Left lung (tissue), 10 donors: Measurements from ENCODE around the gene CACNA2D3. TPM values are rescaled to one million over a fixed set of nuclear protein-coding genes. Genes with fewer than 3 reads are reported as not detected.

ENCODE experiments used
- ATAC-seq: fragments of 200-7000 bp; cut with Tn5 transposase; one replicate; pipeline ENCODE4 v1.9.1; 2020; ENCODE audit warnings: moderate library complexity
- DNase-seq, 4 donors: peaks; one replicate each; pipeline ENCODE4 v3.0.0-alpha.2; 2013 to 2020
- H3K27ac ChIP-seq, 2 donors: fragments of 200-600 bp; sonication (generic) in 1 of 2; one replicate each; pipeline versions ENCODE4 v1.5.0 to v1.8.0; 2020 to 2021
- H3K27me3 ChIP-seq, 2 donors: fragments of 200-600 bp; sonication (generic) in 1 of 2; one replicate each; pipeline versions ENCODE4 v1.5.0 to v1.8.0; 2020 to 2021
- H3K36me3 ChIP-seq, 2 donors: fragments of 200-600 bp; sonication (generic) in 1 of 2; one replicate each; pipeline versions ENCODE4 v1.5.0 to v1.8.0; 2020 to 2021
- H3K4me1 ChIP-seq, 2 donors: fragments of 200-600 bp; one replicate each; pipeline ENCODE4 v1.8.0; 2021
- H3K4me3 ChIP-seq, 2 donors: fragments of 200-600 bp; sonication (generic) in 1 of 2; one replicate each; pipeline versions ENCODE4 v1.5.0 to v1.8.0; 2020 to 2021; ENCODE audit warnings: mild to moderate bottlenecking in 1 of 2
- H3K9me3 ChIP-seq, 2 donors: fragments of 200-600 bp; sonication (generic) in 1 of 2; one replicate each; pipeline versions ENCODE4 v1.5.0 to v1.8.0; 2020 to 2021
- CTCF ChIP-seq, 2 donors: fragments of 200-600 bp; sonication (generic) in 1 of 2; IDR thresholded peaks; one replicate each; pipeline versions ENCODE4 v1.5.0 to v1.8.0; 2021; ENCODE audit warnings: antibody characterized with exemption in 2 of 2
- intact Hi-C, 2 donors: fragments of 100-400 bp; cut with DNase I; formaldehyde crosslinking; loops; one replicate each; pipeline versions ENCODE4 v1.11.2 to v1.14.2; 2022
- polyA plus RNA-seq, 6 donors: library from polyadenylated mRNA; unstranded; fragments of 120-200 nt; gene quantifications; one replicate each; pipeline ENCODE4 v1.2.1, GENCODE V29; 2013; ENCODE audit not compliant: insufficient read length in 6 of 6
- total RNA-seq, 2 donors: library from RNA; stranded (reverse); fragmentation: NEBNext Ultra II Directional; extraction: Animal tissue kit (Norgen Biotek cat#: 25700); gene quantifications; one replicate each; pipeline ENCODE4 v1.2.1, GENCODE V29; 2021
- donor health status: DM: no; HTN: yes; CAD: no.
- donor health status: DM: no; HTN: no; CAD: no.

The CACNA2D3 gene
- total and polyA plus RNA-seq, 8 donors = 1.1 to 2.7 (median 1.5) TPM

GRCh38 chr3:54955941-54956340 is 833.6 kb downstream of the CACNA2D3 start:
- Histone ChIP-seq H3K27ac (no peak overlapping the region), H3K4me1 (no peaks in the 10 kb centered on the region), H3K4me3 (no peak overlapping the region), H3K9me3 (no peaks in the 10 kb centered on the region), H3K27me3 (no peaks in the 10 kb centered on the region), H3K36me3 (no peaks in the 10 kb centered on the region)
- intact Hi-C loops = loop anchor here in 1 of 2 donors (10.0 kb wide), 1 partner anchor 229 kb away; no protein-coding TSS in a partner anchor
- no peak for DNase-seq
- no peak for TF ChIP-seq CTCF (IDR thresholded peaks at IDR 0.05)
- ATAC-seq = no peak

- H3K4me1 ChIP-seq = no peaks in the 10 kb centered on the region
- H3K27me3 ChIP-seq = no peaks in the 10 kb centered on the region
- no peak for TF ChIP-seq CTCF (IDR thresholded peaks at IDR 0.05)
- DNase-seq (no peak), ATAC-seq (no peak)
- intact Hi-C loops = loop anchor here in 1 of 2 donors (10.0 kb wide), 1 partner anchor 227 kb away; no protein-coding TSS in a partner anchor
- no peaks in the 10 kb centered on the region for H3K36me3 ChIP-seq
- H3K4me3 ChIP-seq = no peak overlapping the region
- H3K27ac ChIP-seq = no peak overlapping the region
- no peaks in the 10 kb centered on the region for H3K9me3 ChIP-seq
These were observed 835.4 kb downstream of the CACNA2D3 start for GRCh38 chr3:54957711-54958110.

DNA sequence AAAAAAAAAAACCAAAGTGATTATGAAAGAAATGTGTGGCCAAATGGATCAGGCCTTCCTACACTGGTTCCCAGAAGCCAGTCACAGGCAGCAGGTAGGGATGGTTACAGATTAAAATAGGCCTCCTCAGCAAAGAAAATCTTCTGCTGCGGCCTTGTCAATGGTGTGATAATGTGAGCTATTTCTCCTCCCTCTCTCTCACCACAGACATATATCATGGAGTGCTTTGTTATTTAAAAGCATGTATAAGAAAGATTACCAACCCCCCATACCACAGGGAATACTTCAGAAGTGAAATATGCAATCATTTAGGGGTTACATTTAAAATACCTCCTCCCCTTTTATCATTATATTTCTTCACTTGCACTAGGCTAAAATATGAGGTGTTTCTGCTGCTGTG is 837.7 kb downstream of the CACNA2D3 start:
- no peak for TF ChIP-seq CTCF (IDR thresholded peaks at IDR 0.05)
- no peak for DNase-seq

GRCh38 chr3:54960701-54961100 is 838.3 kb downstream of the CACNA2D3 start:
- no peak for ATAC-seq
- intact Hi-C loops = no loop called here
- Histone ChIP-seq H3K4me3 (no peak overlapping the region), H3K36me3 (no peaks in the 10 kb centered on the region), H3K27me3 (no peaks in the 10 kb centered on the region), H3K9me3 (no peaks in the 10 kb centered on the region), H3K4me1 (no peaks in the 10 kb centered on the region), H3K27ac (no peak overlapping the region)
- TF ChIP-seq CTCF (IDR thresholded peaks at IDR 0.05) = no peak
- DNase-seq = no peak

More for the DNA sequence above, 837.7 kb downstream of the CACNA2D3 start:
- no peak overlapping the region for H3K4me3 ChIP-seq
- ATAC-seq = no peak
- H3K27me3 ChIP-seq = no peaks in the 10 kb centered on the region
- intact Hi-C loops = no loop called here
- no peaks in the 10 kb centered on the region for H3K4me1 ChIP-seq
- H3K36me3 ChIP-seq = no peaks in the 10 kb centered on the region
- no peaks in the 10 kb centered on the region for H3K9me3 ChIP-seq
- H3K27ac ChIP-seq = no peak overlapping the region

- no peak overlapping the region for H3K4me3 ChIP-seq
- no peaks in the 10 kb centered on the region for H3K36me3 ChIP-seq
- no peak for TF ChIP-seq CTCF (IDR thresholded peaks at IDR 0.05)
- H3K4me1 ChIP-seq = peaks cover 4 to 6% of the 10 kb centered on the region in 2 donors
- DNase-seq = no peak
- H3K9me3 ChIP-seq = no peaks in the 10 kb centered on the region
- no peak for ATAC-seq
- no peaks in the 10 kb centered on the region for H3K27me3 ChIP-seq
- H3K27ac ChIP-seq = no peak overlapping the region
- intact Hi-C loops = no loop called here
These were observed 839.8 kb downstream of the CACNA2D3 start for GRCh38 chr3:54962200-54962599.
